ENCODE data around the gene SPATA7.

GRCh38 chr14:88348546-88348945, 36.9 kb upstream of the SPATA7 start:
- TF ChIP-seq ESRRG (CRISPR knock-in tag; IDR thresholded peaks at IDR 0.05) (no peak), PPARA (CRISPR knock-in tag; IDR thresholded peaks at IDR 0.05; ENCODE audit: borderline replicate concordance) (no peak), ZFP3 (CRISPR knock-in tag; IDR thresholded peaks at IDR 0.05) (no peak), RARB (CRISPR knock-in tag; IDR thresholded peaks at IDR 0.05) (no peak), ZC3H10 (CRISPR knock-in tag; IDR thresholded peaks at IDR 0.05) (no peak), GLIS3 (CRISPR knock-in tag; IDR thresholded peaks at IDR 0.05) (no peak), PATZ1 (CRISPR knock-in tag; IDR thresholded peaks at IDR 0.05; ENCODE audit: borderline replicate concordance) (no peak), ZFP30 (CRISPR knock-in tag; IDR thresholded peaks at IDR 0.05) (no peak), CREB5 (CRISPR knock-in tag; IDR thresholded peaks at IDR 0.05; ENCODE audit: low read depth) (no peak)
